ENCODE results near the gene TNFRSF8. TPM values are rescaled to one million over a fixed set of nuclear protein-coding genes. Genes with fewer than 3 reads are reported as not detected.
A peak's percentile ranks its signal among the peaks of the same experiment; 100 is the strongest.

Gene TNFRSF8
- total RNA-seq, 1 experiment from 2014 or later, result 20.8 TPM

GRCh38 chr1:12135612-12136011 is 72.5 kb downstream of the TNFRSF8 start (continued):
- TF ChIP-seq FOXK1 (CRISPR knock-in tag; IDR thresholded peaks at IDR 0.05), result no peak
- TF ChIP-seq NFYB (CRISPR knock-in tag; conservative IDR thresholded peaks at IDR 0.05; ENCODE audit: low read depth), result no peak
- TF ChIP-seq PRRX2 (CRISPR knock-in tag; IDR thresholded peaks at IDR 0.05), result no peak
- TF ChIP-seq EMX1 (CRISPR knock-in tag; IDR thresholded peaks at IDR 0.05), result no peak
- no peak for TF ChIP-seq ATF6 (CRISPR knock-in tag; IDR thresholded peaks at IDR 0.05)
- no peak for TF ChIP-seq CTCF (IDR thresholded peaks at IDR 0.05)
- TF ChIP-seq ZNF416 (CRISPR knock-in tag; IDR thresholded peaks at IDR 0.05), result no peak
- no peak for TF ChIP-seq GRHL2 (CRISPR knock-in tag; IDR thresholded peaks at IDR 0.05; ENCODE audit: insufficient replicate concordance, severe bottlenecking)

- no peaks in the 10 kb centered on the region; the same call in 1 of the 2 replicates for H3K36me3 Mint-ChIP-seq
- POLR2A ChIA-PET, result no interaction called here
These were observed 74.0 kb downstream of the TNFRSF8 start for GRCh38 chr1:12136916-12137610.

GRCh38 chr1:12138196-12139168 is 75.4 kb downstream of the TNFRSF8 start:
- ChIA-PET POLR2A (no interaction called here), CTCF (interaction anchor here (1.1 to 3.2 kb wide), 4 partner anchors 13 to 58 kb away, joined by 3 to 20 read pairs (median 9); no protein-coding TSS in a partner anchor)
- Mint-ChIP-seq H3K4me1 (no peaks in the 10 kb centered on the region), H3K27ac (no peak overlapping the region), H3K9me3 (no peaks in the 10 kb centered on the region), H3K27me3 (ENCODE audit: low read depth) (no peaks in the 10 kb centered on the region), H3K36me3 (peaks cover 4% of the 10 kb centered on the region; the same call in 1 of the 2 replicates), H3K4me3 (no peak overlapping the region)
- ATAC-seq (no peak), DNase-seq (ENCODE audit: low spot score) (no peak)
- TF ChIP-seq FOXP1 (CRISPR knock-in tag; IDR thresholded peaks at IDR 0.05; ENCODE audit: borderline replicate concordance), result no peak
- TF ChIP-seq MAX (CRISPR knock-in tag; IDR thresholded peaks at IDR 0.05), result no peak
- TF ChIP-seq E2F4 (CRISPR knock-in tag; IDR thresholded peaks at IDR 0.05; ENCODE audit: borderline replicate concordance, low read depth), result no peak
- TF ChIP-seq FOXJ3 (CRISPR knock-in tag; IDR thresholded peaks at IDR 0.05; ENCODE audit: borderline replicate concordance), result no peak
- no peak for TF ChIP-seq ZNF263 (CRISPR knock-in tag; IDR thresholded peaks at IDR 0.05; ENCODE audit: low read depth)
- peak; percentile 77 for TF ChIP-seq ZNF423 (CRISPR knock-in tag; IDR thresholded peaks at IDR 0.05)
- TF ChIP-seq ATF3 (CRISPR knock-in tag; conservative IDR thresholded peaks at IDR 0.05), result no peak
- TF ChIP-seq HMGA2 (CRISPR knock-in tag; IDR thresholded peaks at IDR 0.05), result no peak

More at GRCh38 chr1:12136916-12137610, 74.0 kb downstream of the TNFRSF8 start:
- CTCF ChIA-PET, result interaction anchor here (1.1 to 1.8 kb wide), 3 partner anchors 12 to 60 kb away, joined by 3 to 14 read pairs (median 4); no protein-coding TSS in a partner anchor
- no peaks in the 10 kb centered on the region for H3K9me3 Mint-ChIP-seq
- H3K27me3 Mint-ChIP-seq (ENCODE audit: low read depth), result no peaks in the 10 kb centered on the region
- TF ChIP-seq ZNF232 (CRISPR knock-in tag; IDR thresholded peaks at IDR 0.05) (no peak), CREB1 (CRISPR knock-in tag; IDR thresholded peaks at IDR 0.05) (no peak), MAX (CRISPR knock-in tag; IDR thresholded peaks at IDR 0.05) (no peak), ATF6 (CRISPR knock-in tag; IDR thresholded peaks at IDR 0.05) (no peak), SOX15 (CRISPR knock-in tag; IDR thresholded peaks at IDR 0.05) (no peak), GRHL2 (CRISPR knock-in tag; IDR thresholded peaks at IDR 0.05; ENCODE audit: insufficient replicate concordance, severe bottlenecking) (no peak)
- ATAC-seq (no peak), DNase-seq (ENCODE audit: low spot score) (no peak)
- H3K27ac Mint-ChIP-seq, result no peak overlapping the region
- H3K4me3 Mint-ChIP-seq, result no peak overlapping the region
- no peaks in the 10 kb centered on the region for H3K4me1 Mint-ChIP-seq
